Medulla oblongata (tissue), 1 donor: ENCODE measurements around the gene PNPLA5.

Experiments
- DNase-seq: peaks from one replicate; pipeline ENCODE4 v3.0.0-alpha.2; 2015; ENCODE audit errors: extremely low spot score

Gene PNPLA5

GRCh38 chr22:43838571-43839307 is 53.1 kb downstream of the PNPLA5 start:
- DNase-seq = no peak

GRCh38 chr22:43838161-43838560 is 53.7 kb downstream of the PNPLA5 start:
- DNase-seq = no peak

GRCh38 chr22:43837666-43838065 is 54.1 kb downstream of the PNPLA5 start:
- no peak for DNase-seq

DNA sequence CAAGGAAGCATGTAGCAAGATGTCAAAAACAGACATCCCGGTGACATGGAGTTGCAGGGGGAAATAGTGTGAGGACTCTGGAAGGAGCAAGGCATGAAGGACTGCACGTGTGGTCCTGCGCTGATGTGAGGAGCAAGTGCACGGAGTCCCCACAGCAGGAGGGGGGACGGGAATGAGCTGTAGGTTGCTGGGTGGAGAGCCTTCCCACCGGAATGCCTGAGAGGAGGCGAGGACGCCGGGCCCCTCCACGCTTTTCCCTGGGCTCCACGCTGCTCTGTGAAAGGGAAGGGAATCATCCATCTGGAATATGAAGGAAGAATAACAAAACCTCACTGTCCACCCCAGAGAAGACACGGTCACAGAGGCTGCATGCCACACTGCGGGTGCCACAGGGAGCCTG is 56.1 kb downstream of the PNPLA5 start:
- DNase-seq = no peak

DNA sequence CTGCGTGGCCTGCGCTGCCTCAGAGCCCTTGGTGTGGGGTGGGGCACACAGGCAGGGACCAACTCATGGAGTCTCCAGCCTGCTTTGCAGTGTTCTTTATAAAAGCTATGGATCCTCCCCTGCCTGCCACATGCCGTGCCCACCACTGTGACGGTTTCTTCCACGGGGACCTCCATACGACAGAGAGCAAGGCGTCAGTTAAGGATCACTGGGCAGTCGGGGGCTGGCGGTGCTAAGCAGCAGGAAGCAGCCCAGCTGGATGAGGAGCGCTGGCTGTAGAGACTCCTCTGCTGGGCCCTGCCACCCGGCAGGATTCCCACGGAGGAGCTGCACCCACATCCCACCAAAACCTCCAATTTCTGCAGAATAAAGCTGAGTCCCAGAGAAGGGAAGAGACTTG is 56.6 kb downstream of the PNPLA5 start:
- no peak for DNase-seq

DNA sequence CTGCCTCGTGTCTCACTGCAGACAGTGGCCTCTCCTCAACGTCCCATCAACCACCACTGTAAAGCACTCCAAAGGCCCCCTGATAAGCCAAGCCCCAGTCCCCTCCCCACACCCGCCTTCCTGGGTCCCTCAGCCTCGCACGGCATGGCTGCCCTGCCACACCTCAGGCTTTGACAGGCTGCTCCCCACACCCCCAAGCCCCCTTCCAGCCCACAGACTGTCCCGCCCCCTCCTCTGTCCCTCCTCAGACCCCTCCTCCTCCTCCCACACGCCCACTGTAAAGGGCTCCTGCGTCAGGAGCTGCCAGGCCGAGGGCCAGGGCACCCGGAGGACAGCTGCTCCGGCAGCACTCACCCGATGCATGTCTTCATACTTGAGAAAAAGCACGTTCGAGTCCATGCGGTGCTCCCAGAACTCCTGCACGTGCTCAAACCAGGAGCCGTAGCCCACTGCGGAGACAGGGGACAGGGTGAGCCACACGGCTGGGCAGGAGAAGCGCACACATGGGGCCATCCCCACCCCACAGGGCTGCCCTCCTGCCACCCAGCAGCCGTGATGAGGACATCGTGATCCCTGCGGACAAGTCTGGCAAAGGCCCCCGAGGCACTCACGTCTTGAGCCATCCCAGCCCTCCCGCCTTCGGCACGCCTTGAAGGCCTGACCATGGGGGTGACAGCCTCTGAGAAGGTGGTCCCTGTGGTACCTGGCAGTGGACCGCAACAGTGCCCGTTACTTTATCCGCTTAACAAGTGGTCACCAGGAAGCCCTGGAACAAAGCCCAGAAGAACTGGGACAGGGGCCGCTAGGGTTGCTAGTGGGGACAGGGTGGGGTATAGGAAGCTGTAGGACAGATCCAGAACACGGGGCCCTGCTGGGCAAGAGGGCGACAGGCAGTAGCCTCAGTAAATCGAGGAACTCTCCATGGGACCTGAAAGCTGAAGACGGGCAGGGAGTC is 58.2 kb downstream of the PNPLA5 start:
- DNase-seq = no peak

DNA sequence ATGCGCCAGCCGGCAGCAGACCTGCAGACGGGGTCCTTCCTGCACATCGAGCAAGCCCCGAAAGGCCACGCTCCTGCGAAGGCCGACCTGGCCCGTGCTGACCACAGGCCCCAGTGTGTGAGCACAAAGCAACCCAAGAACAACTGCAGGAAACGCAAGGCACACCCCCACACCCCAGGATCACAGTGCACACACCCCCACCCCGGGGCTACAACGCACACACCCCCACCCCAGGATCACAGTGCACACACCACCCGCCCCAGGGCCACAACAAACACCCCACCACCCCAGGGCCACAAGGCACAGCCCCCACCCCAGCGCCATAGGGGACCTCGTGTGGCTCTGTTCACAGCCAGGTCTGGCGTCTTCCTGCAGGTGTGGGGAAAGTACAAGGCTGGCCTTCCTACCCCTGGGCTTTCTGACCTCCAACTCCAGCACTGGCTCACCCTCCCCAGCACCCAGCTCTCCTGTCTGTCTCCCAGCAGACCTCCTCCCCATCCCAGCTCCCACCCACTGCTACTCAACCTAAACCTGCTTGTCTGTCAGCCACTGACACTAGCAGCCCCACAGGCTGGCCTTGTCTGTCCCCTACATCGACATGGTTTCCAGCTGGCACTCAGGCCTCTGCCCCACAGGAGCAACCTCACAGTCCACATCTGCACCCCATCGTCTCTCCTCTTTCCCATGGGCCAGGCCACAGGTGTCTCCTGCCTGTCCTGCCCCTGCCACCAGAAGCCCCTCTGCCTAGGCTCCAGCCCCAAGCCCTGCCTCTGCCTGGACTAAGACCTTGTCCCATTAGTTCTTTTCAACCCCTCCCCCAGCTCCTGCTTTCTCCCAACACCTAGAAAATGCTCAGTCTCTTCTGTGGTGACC is 59.2 kb downstream of the PNPLA5 start:
- DNase-seq = no peak

DNA sequence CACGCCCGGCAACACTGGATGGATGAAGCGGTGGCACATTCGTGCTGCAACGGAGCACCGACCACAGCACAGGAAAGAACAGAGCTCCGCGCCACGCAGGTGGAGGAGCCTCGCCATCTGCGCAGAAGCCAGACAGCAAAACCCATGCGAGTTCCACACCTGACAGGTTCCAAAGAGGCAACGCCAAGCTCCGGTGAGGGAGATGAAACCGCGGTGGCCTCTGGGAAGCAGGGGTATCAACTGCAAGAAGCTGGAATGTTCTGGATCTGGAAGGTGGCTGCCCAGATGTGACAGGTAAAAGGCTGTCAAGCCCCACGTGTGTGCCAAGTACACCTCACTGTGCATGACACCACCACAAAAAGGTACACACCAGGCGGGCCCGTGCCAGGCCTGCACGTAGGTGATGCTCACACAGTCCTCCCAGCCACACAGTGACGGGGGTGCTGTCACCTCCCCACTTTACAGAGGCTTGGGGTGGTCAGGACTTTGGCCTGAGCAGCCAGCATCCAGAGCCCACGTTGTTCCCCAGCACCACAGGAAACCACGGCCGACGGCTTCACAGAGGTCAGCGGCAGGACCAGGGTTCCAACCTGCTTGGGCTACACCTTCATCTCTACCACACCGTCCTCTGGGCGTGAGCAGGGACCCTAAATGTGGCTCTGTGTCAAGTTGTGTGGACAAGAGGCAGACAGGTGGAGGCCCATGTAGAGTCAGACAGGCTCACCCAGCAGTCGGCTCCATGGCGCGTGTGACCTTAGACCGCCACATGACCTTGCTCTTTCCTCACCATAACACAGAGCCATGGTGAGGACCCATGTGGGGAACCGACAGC is 60.0 kb downstream of the PNPLA5 start:
- DNase-seq = no peak

GRCh38 chr22:43830931-43831560 is 60.8 kb downstream of the PNPLA5 start:
- no peak for DNase-seq

DNA sequence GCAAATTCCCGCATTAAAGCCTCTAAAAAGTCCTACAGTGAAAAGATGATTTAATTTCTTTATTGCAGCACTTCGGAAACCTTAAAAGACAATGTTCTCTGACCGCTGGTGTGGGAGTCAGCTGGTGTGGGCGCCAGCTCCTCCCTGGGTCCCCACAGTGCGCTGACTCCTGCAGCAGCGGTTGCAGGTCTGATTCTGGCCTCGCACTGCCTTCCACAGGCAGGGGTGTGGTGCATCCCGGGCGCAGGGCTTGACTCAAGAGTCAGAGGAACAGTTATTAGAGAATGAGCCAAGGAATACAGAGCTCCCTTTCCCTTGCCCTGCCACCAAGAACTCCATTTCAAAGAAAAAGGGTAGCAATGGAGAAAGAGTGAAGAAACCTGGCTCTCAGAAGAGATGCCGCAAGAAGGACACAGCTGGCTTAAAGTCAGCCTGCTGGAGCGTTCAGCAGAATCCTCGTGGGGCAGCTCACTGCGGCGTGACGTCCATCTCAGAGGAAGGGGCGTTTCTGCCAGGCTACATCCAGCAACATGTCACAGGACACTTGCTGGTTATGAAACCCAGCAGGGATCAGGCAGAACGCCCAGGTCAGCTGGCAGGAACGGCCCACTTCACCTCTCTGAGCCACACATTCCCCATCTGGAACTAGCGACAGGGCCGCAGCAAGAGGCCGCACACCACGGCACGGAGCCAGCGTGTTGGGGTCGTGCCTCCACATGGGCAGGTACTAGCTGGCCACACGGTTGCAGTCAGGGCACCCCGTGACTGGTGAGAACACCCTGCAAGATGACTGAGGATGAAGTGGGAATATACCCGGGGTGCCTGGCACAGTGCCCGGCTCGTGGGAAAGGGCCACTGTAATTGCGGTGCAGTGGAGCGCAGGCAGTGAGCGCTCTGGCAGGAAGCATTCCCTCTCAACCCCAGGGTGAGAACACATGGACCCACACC is 61.6 kb downstream of the PNPLA5 start:
- DNase-seq = no peak
